B cell (primary cell): ENCODE data around the gene CBARP.

Experiments
- CTCF ChIP-seq: fragments of 200-600 bp; IDR thresholded peaks from one replicate; pipeline ENCODE4 v1.8.0; 2022; ENCODE audit warnings: antibody characterized with exemption, mild to moderate bottlenecking
- EZH2 ChIP-seq: IDR thresholded peaks from 2 replicates; pipeline ENCODE4 v1.6.1; 2012; ENCODE audit warnings: borderline replicate concordance, low read depth, mild to moderate bottlenecking, moderate library complexity, low read length; ENCODE audit not compliant: insufficient read depth, poor library complexity, severe bottlenecking

DNA sequence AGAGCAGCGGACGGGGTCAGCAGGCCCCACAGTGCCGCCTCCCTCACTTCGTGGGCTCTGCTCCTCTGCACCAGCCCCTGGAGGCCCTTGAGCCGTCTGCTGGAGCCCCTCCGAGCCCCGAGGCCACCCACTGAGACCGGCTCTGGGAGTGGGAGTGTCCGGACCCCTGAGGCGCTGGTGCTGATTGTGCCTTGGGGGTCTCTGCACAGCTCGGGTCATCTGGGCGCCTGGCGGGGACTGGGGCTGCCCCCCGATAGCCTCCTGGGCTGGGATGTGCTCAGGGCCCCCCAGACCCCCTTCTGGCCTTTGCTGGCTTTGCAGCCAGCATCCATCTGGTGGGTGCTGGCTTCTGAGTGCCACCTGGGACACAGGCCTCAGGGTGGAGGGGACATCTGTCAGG, 15.4 kb downstream of the CBARP start:
- TF ChIP-seq CTCF (no peak), EZH2 (no peak)
